Gastroesophageal sphincter (tissue), 3 donors: Measurements from ENCODE around the gene ATP11A.

ENCODE experiments used
- POLR2A ChIP-seq, 2 donors: fragments of 450-650 bp; IDR thresholded peaks; one replicate each; pipeline ENCODE4 v1.6.1; 2017; ENCODE audit warnings: antibody characterized with exemption in 2 of 2, mild to moderate bottlenecking in 2 of 2, moderate library complexity in 1 of 2
- TF ChIP-seq, protein P1 (sequence below), 4 experiments: fragments of 200-600 bp in 2 of 4; fragments of 450-650 bp in 2 of 4; sonication (generic) in 1 of 4; IDR thresholded peaks; one replicate each; pipeline ENCODE4 v1.5.1; 2017 to 2019; ENCODE audit warnings: antibody characterized with exemption in 4 of 4, mild to moderate bottlenecking in 2 of 4, moderate library complexity in 2 of 4

DNA sequence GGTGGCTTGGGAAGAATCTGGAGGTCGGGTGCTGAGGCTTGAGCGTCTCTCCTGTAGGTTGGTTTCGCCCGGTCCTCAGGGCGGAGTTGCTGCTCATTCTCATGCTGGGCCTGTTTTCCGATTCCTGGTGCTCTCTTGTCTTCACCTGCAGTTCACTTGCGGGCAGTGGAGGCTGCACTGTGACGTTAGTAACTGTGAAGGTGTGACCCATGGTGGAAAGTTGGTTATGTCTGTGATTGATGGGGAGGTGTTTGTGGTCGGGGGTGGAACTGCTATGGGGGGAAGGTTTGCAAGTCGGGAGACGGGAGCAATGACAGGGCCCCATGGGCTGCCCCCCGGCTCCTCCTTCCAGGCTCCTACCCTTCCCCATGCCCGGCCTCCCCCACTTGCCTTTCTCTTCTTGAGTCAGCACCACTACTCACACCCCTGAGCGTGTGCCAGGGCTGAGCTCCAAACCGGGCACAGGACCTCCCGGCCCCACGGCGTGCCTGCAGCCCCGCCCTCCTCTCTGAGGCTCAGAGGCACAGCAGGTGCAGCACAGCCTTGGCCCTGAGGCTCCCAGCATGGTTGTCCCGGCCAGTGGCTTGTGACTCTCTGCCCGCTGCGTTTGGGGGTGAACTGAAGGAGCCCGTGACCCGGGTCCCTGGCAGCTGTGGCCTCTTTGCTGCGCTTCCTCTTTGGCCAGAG, 79.1 kb downstream of the ATP11A start:
- no peak for TF ChIP-seq POLR2A (IDR thresholded peaks at IDR 0.05)
- TF ChIP-seq, protein P1, sequence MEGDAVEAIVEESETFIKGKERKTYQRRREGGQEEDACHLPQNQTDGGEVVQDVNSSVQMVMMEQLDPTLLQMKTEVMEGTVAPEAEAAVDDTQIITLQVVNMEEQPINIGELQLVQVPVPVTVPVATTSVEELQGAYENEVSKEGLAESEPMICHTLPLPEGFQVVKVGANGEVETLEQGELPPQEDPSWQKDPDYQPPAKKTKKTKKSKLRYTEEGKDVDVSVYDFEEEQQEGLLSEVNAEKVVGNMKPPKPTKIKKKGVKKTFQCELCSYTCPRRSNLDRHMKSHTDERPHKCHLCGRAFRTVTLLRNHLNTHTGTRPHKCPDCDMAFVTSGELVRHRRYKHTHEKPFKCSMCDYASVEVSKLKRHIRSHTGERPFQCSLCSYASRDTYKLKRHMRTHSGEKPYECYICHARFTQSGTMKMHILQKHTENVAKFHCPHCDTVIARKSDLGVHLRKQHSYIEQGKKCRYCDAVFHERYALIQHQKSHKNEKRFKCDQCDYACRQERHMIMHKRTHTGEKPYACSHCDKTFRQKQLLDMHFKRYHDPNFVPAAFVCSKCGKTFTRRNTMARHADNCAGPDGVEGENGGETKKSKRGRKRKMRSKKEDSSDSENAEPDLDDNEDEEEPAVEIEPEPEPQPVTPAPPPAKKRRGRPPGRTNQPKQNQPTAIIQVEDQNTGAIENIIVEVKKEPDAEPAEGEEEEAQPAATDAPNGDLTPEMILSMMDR (IDR thresholded peaks at IDR 0.05) = no peak
